ENCODE results near the gene GBF1. TPM values are rescaled to one million over a fixed set of nuclear protein-coding genes. Genes with fewer than 3 reads are reported as not detected.
A peak's percentile ranks its signal among the peaks of the same experiment; 100 is the strongest.

GBF1 gene
- total RNA-seq, 3 donors from 2014 or later, result 42.9 to 46.5 (median 43.3) TPM

GRCh38 chr10:102384606-102385429 is 139.5 kb downstream of the GBF1 start:
- peaks cover 18% of the 10 kb centered on the region for H3K36me3 Mint-ChIP-seq (ENCODE audit: insufficient read depth)

GRCh38 chr10:102389894-102390293 is 144.6 kb downstream of the GBF1 start:
- Mint-ChIP-seq H3K9me3 (no peaks in the 10 kb centered on the region), H3K36me3 (ENCODE audit: insufficient read depth) (no peaks in the 10 kb centered on the region), H3K4me1 (ENCODE audit: low read depth) (peaks cover 9% of the 10 kb centered on the region), H3K27me3 (ENCODE audit: low read depth) (no peaks in the 10 kb centered on the region), H3K4me3 (no peak overlapping the region)
- no peak for ATAC-seq
- no peak for DNase-seq

More at GRCh38 chr10:102384606-102385429, 139.5 kb downstream of the GBF1 start:
- no peaks in the 10 kb centered on the region for H3K9me3 Mint-ChIP-seq
- ATAC-seq (peak in 1 of 2 donors; percentile 49), DNase-seq (no peak)
- no peaks in the 10 kb centered on the region for H3K27me3 Mint-ChIP-seq (ENCODE audit: low read depth)
- H3K4me1 Mint-ChIP-seq (ENCODE audit: low read depth), result peaks cover 2% of the 10 kb centered on the region
- H3K4me3 Mint-ChIP-seq, result no peak overlapping the region

GRCh38 chr10:102392306-102392705 is 147.0 kb downstream of the GBF1 start:
- Mint-ChIP-seq H3K27me3 (ENCODE audit: low read depth) (no peaks in the 10 kb centered on the region), H3K4me1 (ENCODE audit: low read depth) (peaks cover 20% of the 10 kb centered on the region), H3K36me3 (ENCODE audit: insufficient read depth) (peaks cover 10% of the 10 kb centered on the region), H3K9me3 (no peaks in the 10 kb centered on the region), H3K4me3 (peak overlapping the region; percentile 26)
- ATAC-seq, result no peak
- DNase-seq, result no peak

GRCh38 chr10:102393411-102394078 is 148.2 kb downstream of the GBF1 start:
- H3K27me3 Mint-ChIP-seq (ENCODE audit: low read depth), result no peaks in the 10 kb centered on the region
- peaks cover 21% of the 10 kb centered on the region for H3K36me3 Mint-ChIP-seq (ENCODE audit: insufficient read depth)
- H3K9me3 Mint-ChIP-seq, result no peaks in the 10 kb centered on the region
- DNase-seq (no peak), ATAC-seq (no peak)
- peaks cover 31% of the 10 kb centered on the region for H3K4me1 Mint-ChIP-seq (ENCODE audit: low read depth)
- peak overlapping the region; percentile 97 for H3K4me3 Mint-ChIP-seq

GRCh38 chr10:102394079-102394800 is 148.9 kb downstream of the GBF1 start:
- Mint-ChIP-seq H3K4me3 (peak overlapping the region; percentile 97), H3K27me3 (ENCODE audit: low read depth) (no peaks in the 10 kb centered on the region), H3K9me3 (no peaks in the 10 kb centered on the region), H3K36me3 (ENCODE audit: insufficient read depth) (peaks cover 21% of the 10 kb centered on the region), H3K4me1 (ENCODE audit: low read depth) (peaks cover 34% of the 10 kb centered on the region)
- DNase-seq (peak; percentile 99), ATAC-seq (peak; percentile 86 to 88)

GRCh38 chr10:102394801-102395399 is 149.6 kb downstream of the GBF1 start:
- DNase-seq (no peak), ATAC-seq (peak; percentile 25 to 26)
- Mint-ChIP-seq H3K36me3 (ENCODE audit: insufficient read depth) (peaks cover 25% of the 10 kb centered on the region), H3K27me3 (ENCODE audit: low read depth) (no peaks in the 10 kb centered on the region), H3K4me3 (peak overlapping the region; percentile 97), H3K4me1 (ENCODE audit: low read depth) (peaks cover 39% of the 10 kb centered on the region), H3K9me3 (no peaks in the 10 kb centered on the region)

DNA sequence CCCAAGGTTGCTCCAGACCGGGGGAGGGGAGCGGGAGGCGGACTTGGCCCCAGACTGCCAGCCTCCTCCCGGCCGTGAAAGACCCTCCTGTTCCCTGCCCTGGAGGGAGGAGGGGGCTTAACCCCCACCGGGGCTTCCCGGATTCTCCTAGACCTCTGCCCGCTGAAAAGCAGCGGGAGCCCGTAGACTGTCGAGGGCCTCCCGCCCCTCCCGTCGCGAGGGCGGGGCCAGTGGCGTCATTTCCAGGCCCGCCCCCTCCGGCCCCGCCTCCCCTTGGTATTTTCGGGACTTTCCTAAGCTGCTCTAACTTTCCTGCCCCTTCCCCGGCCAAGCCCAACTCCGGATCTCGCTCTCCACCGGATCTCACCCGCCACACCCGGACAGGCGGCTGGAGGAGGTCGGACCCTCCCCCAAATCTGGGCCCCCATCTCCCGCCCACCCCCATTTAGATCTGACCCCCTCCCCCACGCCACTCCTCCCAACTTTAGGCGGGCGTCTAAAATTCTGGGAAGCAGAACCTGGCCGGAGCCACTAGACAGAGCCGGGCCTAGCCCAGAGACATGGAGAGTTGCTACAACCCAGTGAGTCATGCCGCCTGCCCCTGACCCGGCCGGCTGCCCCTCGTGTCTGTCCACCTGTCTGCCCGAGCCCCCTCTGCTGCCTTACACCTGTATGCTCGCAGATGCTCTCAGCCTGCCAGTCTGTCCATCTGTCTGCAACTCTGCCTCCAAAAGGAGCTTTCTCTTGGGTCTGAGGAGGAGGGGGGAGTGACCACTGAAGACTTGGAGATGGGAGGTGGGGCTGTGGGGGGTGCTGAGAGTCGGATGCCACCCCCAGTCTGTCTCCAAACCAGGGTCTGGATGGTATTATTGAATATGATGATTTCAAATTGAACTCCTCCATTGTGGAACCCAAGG is 150.3 kb downstream of the GBF1 start, which contains the start of gene NFKB2:
Gene NFKB2 (plus strand): TSS at position 306 of the 917 bp plus-strand sequence. CDS start 255 bp downstream, at position 561.
- Mint-ChIP-seq H3K4me1 (ENCODE audit: low read depth) (peaks cover 44% of the 10 kb centered on the region), H3K27me3 (ENCODE audit: low read depth) (no peaks in the 10 kb centered on the region), H3K36me3 (ENCODE audit: insufficient read depth) (peaks cover 28% of the 10 kb centered on the region), H3K9me3 (no peaks in the 10 kb centered on the region), H3K4me3 (peak within 1 kb of the TSS; percentile 97)
- DNase-seq (peak; percentile 92), ATAC-seq (peak; percentile 29 to 39)

- H3K27me3 Mint-ChIP-seq (ENCODE audit: low read depth), result no peaks in the 10 kb centered on the region
- ATAC-seq (no peak), DNase-seq (no peak)
- peaks cover 44% of the 10 kb centered on the region for H3K4me1 Mint-ChIP-seq (ENCODE audit: low read depth)
- peaks cover 28% of the 10 kb centered on the region for H3K36me3 Mint-ChIP-seq (ENCODE audit: insufficient read depth)
- H3K9me3 Mint-ChIP-seq, result no peaks in the 10 kb centered on the region
- peak overlapping the region; percentile 97 for H3K4me3 Mint-ChIP-seq
Measured at GRCh38 chr10:102396317-102396650, 151.0 kb downstream of the GBF1 start.

- DNase-seq, result no peak
- no peaks in the 10 kb centered on the region for H3K9me3 Mint-ChIP-seq
- H3K27me3 Mint-ChIP-seq (ENCODE audit: low read depth), result no peaks in the 10 kb centered on the region
- H3K36me3 Mint-ChIP-seq (ENCODE audit: insufficient read depth), result peaks cover 28% of the 10 kb centered on the region
- H3K4me3 Mint-ChIP-seq, result peak overlapping the region; percentile 97
- ATAC-seq, result no peak
- H3K4me1 Mint-ChIP-seq (ENCODE audit: low read depth), result peaks cover 44% of the 10 kb centered on the region
Measured at GRCh38 chr10:102396730-102397151, 151.4 kb downstream of the GBF1 start.

- H3K4me1 Mint-ChIP-seq (ENCODE audit: low read depth), result peaks cover 44% of the 10 kb centered on the region
- peaks cover 30% of the 10 kb centered on the region for H3K36me3 Mint-ChIP-seq (ENCODE audit: insufficient read depth)
- peak overlapping the region; percentile 97 for H3K4me3 Mint-ChIP-seq
- DNase-seq (no peak), ATAC-seq (no peak)
- no peaks in the 10 kb centered on the region for H3K9me3 Mint-ChIP-seq
- H3K27me3 Mint-ChIP-seq (ENCODE audit: low read depth), result no peaks in the 10 kb centered on the region
Measured at GRCh38 chr10:102397222-102398171, 152.2 kb downstream of the GBF1 start.

GRCh38 chr10:102398172-102399020 is 153.1 kb downstream of the GBF1 start:
- ATAC-seq, result no peak
- Mint-ChIP-seq H3K4me3 (peak overlapping the region; percentile 97), H3K27me3 (ENCODE audit: low read depth) (no peaks in the 10 kb centered on the region), H3K36me3 (ENCODE audit: insufficient read depth) (peaks cover 31% of the 10 kb centered on the region), H3K9me3 (no peaks in the 10 kb centered on the region), H3K4me1 (ENCODE audit: low read depth) (peaks cover 37% of the 10 kb centered on the region)
- no peak for DNase-seq

All from activated T-cell treated with anti-CD3 and anti-CD28 coated beads, Interleukin-2, amount 50 U/mL, for 4 hours (primary cell).